HL-60 (cell line): ENCODE data around the gene PRODH2.

ENCODE experiments used
- GABPA ChIP-seq: IDR thresholded peaks from 2 replicates; pipeline ENCODE4 v1.6.1; 2012; ENCODE audit warnings: low read depth
- POLR2AphosphoS5 ChIP-seq: IDR thresholded peaks from 2 replicates; pipeline ENCODE4 v1.6.1; 2012; ENCODE audit warnings: low read depth
- SPI1 ChIP-seq: IDR thresholded peaks from 2 replicates; pipeline ENCODE4 v1.6.1; 2012; ENCODE audit warnings: low read depth, mild to moderate bottlenecking, borderline replicate concordance
- TF ChIP-seq, protein P1 (sequence below): IDR thresholded peaks from one replicate; pipeline ENCODE4 v1.5.1; 2011; ENCODE audit warnings: low read length, control low read depth, inconsistent platforms; ENCODE audit not compliant: insufficient read depth
- TF ChIP-seq, protein P2 (sequence below): IDR thresholded peaks from 2 replicates; pipeline ENCODE4 v1.6.1; 2012; ENCODE audit warnings: low read depth; ENCODE audit not compliant: insufficient replicate concordance

DNA sequence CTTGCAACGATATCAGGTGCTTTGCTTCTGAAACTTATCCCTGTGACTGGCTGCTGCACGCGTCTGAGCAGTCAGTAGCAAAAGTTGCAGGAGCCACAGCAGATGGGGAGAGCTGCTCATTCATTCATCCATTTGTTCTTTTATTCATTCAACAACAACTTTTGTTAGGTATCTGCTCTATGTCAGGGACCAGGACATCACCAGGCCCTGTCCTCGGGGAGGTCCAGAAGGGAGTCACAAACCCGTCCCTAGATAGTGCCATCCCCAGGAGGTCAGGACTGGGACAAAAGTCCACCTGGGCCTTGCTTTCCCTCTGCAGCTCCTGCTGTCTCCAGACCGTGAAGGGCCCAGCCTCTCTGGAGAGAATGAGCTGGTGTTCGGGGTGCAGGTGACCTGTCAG, 34.7 kb downstream of the PRODH2 start:
- TF ChIP-seq, protein P1, sequence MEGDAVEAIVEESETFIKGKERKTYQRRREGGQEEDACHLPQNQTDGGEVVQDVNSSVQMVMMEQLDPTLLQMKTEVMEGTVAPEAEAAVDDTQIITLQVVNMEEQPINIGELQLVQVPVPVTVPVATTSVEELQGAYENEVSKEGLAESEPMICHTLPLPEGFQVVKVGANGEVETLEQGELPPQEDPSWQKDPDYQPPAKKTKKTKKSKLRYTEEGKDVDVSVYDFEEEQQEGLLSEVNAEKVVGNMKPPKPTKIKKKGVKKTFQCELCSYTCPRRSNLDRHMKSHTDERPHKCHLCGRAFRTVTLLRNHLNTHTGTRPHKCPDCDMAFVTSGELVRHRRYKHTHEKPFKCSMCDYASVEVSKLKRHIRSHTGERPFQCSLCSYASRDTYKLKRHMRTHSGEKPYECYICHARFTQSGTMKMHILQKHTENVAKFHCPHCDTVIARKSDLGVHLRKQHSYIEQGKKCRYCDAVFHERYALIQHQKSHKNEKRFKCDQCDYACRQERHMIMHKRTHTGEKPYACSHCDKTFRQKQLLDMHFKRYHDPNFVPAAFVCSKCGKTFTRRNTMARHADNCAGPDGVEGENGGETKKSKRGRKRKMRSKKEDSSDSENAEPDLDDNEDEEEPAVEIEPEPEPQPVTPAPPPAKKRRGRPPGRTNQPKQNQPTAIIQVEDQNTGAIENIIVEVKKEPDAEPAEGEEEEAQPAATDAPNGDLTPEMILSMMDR, result no peak
- TF ChIP-seq POLR2AphosphoS5, result no peak
- no peak for TF ChIP-seq SPI1
- TF ChIP-seq, protein P2, sequence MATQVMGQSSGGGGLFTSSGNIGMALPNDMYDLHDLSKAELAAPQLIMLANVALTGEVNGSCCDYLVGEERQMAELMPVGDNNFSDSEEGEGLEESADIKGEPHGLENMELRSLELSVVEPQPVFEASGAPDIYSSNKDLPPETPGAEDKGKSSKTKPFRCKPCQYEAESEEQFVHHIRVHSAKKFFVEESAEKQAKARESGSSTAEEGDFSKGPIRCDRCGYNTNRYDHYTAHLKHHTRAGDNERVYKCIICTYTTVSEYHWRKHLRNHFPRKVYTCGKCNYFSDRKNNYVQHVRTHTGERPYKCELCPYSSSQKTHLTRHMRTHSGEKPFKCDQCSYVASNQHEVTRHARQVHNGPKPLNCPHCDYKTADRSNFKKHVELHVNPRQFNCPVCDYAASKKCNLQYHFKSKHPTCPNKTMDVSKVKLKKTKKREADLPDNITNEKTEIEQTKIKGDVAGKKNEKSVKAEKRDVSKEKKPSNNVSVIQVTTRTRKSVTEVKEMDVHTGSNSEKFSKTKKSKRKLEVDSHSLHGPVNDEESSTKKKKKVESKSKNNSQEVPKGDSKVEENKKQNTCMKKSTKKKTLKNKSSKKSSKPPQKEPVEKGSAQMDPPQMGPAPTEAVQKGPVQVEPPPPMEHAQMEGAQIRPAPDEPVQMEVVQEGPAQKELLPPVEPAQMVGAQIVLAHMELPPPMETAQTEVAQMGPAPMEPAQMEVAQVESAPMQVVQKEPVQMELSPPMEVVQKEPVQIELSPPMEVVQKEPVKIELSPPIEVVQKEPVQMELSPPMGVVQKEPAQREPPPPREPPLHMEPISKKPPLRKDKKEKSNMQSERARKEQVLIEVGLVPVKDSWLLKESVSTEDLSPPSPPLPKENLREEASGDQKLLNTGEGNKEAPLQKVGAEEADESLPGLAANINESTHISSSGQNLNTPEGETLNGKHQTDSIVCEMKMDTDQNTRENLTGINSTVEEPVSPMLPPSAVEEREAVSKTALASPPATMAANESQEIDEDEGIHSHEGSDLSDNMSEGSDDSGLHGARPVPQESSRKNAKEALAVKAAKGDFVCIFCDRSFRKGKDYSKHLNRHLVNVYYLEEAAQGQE, result no peak
- no peak for TF ChIP-seq GABPA
